ENCODE measurements around the gene BGN. TPM values are rescaled to one million over a fixed set of nuclear protein-coding genes. Genes with fewer than 3 reads are reported as not detected.

The BGN gene
- total RNA-seq, 1 donor from 2014 or later: not detected

DNA sequence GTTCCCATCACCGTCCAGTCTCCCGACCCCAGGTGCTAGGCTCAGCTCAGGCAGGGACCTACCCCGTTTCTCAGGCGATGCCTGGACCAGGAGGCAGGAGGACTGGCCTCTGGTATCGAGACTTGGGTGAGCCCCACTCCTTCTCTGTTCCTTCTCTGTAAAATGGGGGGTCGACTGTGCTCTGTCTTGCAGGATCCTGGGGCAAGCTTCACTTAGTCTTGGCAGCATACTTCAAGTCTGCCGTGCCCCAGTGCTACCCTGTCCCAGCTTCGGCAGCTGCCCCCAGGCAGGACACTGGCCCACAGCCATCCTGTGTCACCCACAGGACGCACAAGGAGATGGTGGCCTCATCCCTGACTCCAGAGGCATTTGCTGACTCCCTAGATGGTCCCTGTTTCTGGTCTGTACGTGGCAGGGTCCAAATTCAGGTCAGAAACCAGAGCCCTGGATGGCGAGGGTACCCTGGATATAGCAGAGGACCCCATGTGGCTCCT lies 17.4 kb upstream of the BGN start:
- H3K27me3 Mint-ChIP-seq (ENCODE audit: low read depth): no peaks in the 10 kb centered on the region
- H3K4me3 Mint-ChIP-seq (ENCODE audit: low read depth): no peak overlapping the region
- H3K36me3 Mint-ChIP-seq (ENCODE audit: low read depth): no peaks in the 10 kb centered on the region
- no peaks in the 10 kb centered on the region for H3K9me3 Mint-ChIP-seq
- H3K4me1 Mint-ChIP-seq (ENCODE audit: low read depth): no peaks in the 10 kb centered on the region
- H3K27ac Mint-ChIP-seq: no peak overlapping the region
- no peak for DNase-seq (ENCODE audit: low spot score)
- intact Hi-C loops (cut with micrococcal nuclease): no loop called here

- intact Hi-C loops (cut with micrococcal nuclease): no loop called here
- Mint-ChIP-seq H3K27ac (no peak overlapping the region), H3K27me3 (ENCODE audit: low read depth) (no peaks in the 10 kb centered on the region), H3K9me3 (no peaks in the 10 kb centered on the region), H3K4me3 (ENCODE audit: low read depth) (no peak overlapping the region), H3K4me1 (ENCODE audit: low read depth) (no peaks in the 10 kb centered on the region), H3K36me3 (ENCODE audit: low read depth) (no peaks in the 10 kb centered on the region)
- DNase-seq (ENCODE audit: low spot score): no peak
Measured at GRCh38 chrX:153477901-153478300, 16.9 kb upstream of the BGN start.

GRCh38 chrX:153478746-153479145 lies 16.0 kb upstream of the BGN start:
- Mint-ChIP-seq H3K9me3 (no peaks in the 10 kb centered on the region), H3K4me1 (ENCODE audit: low read depth) (no peaks in the 10 kb centered on the region), H3K27ac (no peak overlapping the region), H3K4me3 (ENCODE audit: low read depth) (no peak overlapping the region), H3K27me3 (ENCODE audit: low read depth) (no peaks in the 10 kb centered on the region), H3K36me3 (ENCODE audit: low read depth) (no peaks in the 10 kb centered on the region)
- no peak for DNase-seq (ENCODE audit: low spot score)
- intact Hi-C loops (cut with micrococcal nuclease): no loop called here

GRCh38 chrX:153481043-153481442 lies 13.7 kb upstream of the BGN start:
- Mint-ChIP-seq H3K27ac (no peak overlapping the region), H3K4me3 (ENCODE audit: low read depth) (no peak overlapping the region), H3K36me3 (ENCODE audit: low read depth) (no peaks in the 10 kb centered on the region), H3K9me3 (no peaks in the 10 kb centered on the region), H3K4me1 (ENCODE audit: low read depth) (no peaks in the 10 kb centered on the region), H3K27me3 (ENCODE audit: low read depth) (no peaks in the 10 kb centered on the region)
- intact Hi-C loops (cut with micrococcal nuclease): no loop called here
- DNase-seq (ENCODE audit: low spot score): no peak

- H3K4me3 Mint-ChIP-seq (ENCODE audit: low read depth): no peak overlapping the region
- H3K27ac Mint-ChIP-seq: no peak overlapping the region
- no peak for DNase-seq (ENCODE audit: low spot score)
- no peaks in the 10 kb centered on the region for H3K9me3 Mint-ChIP-seq
- H3K4me1 Mint-ChIP-seq (ENCODE audit: low read depth): no peaks in the 10 kb centered on the region
- H3K27me3 Mint-ChIP-seq (ENCODE audit: low read depth): no peaks in the 10 kb centered on the region
- no peaks in the 10 kb centered on the region for H3K36me3 Mint-ChIP-seq (ENCODE audit: low read depth)
- intact Hi-C loops (cut with micrococcal nuclease): no loop called here
Measured at GRCh38 chrX:153482376-153483015, 12.3 kb upstream of the BGN start.

- no peaks in the 10 kb centered on the region for H3K36me3 Mint-ChIP-seq (ENCODE audit: low read depth)
- no peaks in the 10 kb centered on the region for H3K4me1 Mint-ChIP-seq (ENCODE audit: low read depth)
- intact Hi-C loops (cut with micrococcal nuclease): no loop called here
- H3K4me3 Mint-ChIP-seq (ENCODE audit: low read depth): no peak overlapping the region
- no peaks in the 10 kb centered on the region for H3K27me3 Mint-ChIP-seq (ENCODE audit: low read depth)
- H3K9me3 Mint-ChIP-seq: no peaks in the 10 kb centered on the region
- no peak for DNase-seq (ENCODE audit: low spot score)
- H3K27ac Mint-ChIP-seq: no peak overlapping the region
Measured at GRCh38 chrX:153485396-153486080, 9.2 kb upstream of the BGN start.

DNA sequence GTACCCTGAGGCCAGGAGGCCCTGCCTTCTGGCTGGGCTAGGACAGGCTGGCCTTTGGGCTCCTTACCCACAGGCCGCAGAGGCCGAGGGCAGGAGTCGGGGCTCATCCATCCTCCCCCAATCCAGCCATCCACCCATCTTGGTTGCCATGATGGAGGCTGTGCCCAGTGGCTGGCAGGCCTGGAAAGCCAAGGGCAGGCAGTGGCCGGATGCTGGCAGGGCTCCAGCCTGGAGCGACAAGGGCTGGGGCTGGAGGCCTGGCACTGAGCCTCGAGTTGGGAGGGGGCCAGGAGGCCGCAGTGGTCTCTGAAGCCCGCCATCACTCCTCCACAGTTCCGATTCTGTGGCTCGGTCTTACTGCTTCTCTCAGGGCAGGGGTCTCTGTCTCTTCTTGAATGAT lies 8.6 kb upstream of the BGN start:
- H3K4me3 Mint-ChIP-seq (ENCODE audit: low read depth): no peak overlapping the region
- no peaks in the 10 kb centered on the region for H3K36me3 Mint-ChIP-seq (ENCODE audit: low read depth)
- no peaks in the 10 kb centered on the region for H3K9me3 Mint-ChIP-seq
- no peak overlapping the region for H3K27ac Mint-ChIP-seq
- no peaks in the 10 kb centered on the region for H3K27me3 Mint-ChIP-seq (ENCODE audit: low read depth)
- intact Hi-C loops (cut with micrococcal nuclease): no loop called here
- no peak for DNase-seq (ENCODE audit: low spot score)
- no peaks in the 10 kb centered on the region for H3K4me1 Mint-ChIP-seq (ENCODE audit: low read depth)

- H3K27ac Mint-ChIP-seq: no peak overlapping the region
- H3K9me3 Mint-ChIP-seq: no peaks in the 10 kb centered on the region
- H3K4me3 Mint-ChIP-seq (ENCODE audit: low read depth): no peak overlapping the region
- H3K36me3 Mint-ChIP-seq (ENCODE audit: low read depth): no peaks in the 10 kb centered on the region
- intact Hi-C loops (cut with micrococcal nuclease): no loop called here
- no peak for DNase-seq (ENCODE audit: low spot score)
- H3K4me1 Mint-ChIP-seq (ENCODE audit: low read depth): no peaks in the 10 kb centered on the region
- H3K27me3 Mint-ChIP-seq (ENCODE audit: low read depth): no peaks in the 10 kb centered on the region
Measured at GRCh38 chrX:153487590-153488071, 7.1 kb upstream of the BGN start.

DNA sequence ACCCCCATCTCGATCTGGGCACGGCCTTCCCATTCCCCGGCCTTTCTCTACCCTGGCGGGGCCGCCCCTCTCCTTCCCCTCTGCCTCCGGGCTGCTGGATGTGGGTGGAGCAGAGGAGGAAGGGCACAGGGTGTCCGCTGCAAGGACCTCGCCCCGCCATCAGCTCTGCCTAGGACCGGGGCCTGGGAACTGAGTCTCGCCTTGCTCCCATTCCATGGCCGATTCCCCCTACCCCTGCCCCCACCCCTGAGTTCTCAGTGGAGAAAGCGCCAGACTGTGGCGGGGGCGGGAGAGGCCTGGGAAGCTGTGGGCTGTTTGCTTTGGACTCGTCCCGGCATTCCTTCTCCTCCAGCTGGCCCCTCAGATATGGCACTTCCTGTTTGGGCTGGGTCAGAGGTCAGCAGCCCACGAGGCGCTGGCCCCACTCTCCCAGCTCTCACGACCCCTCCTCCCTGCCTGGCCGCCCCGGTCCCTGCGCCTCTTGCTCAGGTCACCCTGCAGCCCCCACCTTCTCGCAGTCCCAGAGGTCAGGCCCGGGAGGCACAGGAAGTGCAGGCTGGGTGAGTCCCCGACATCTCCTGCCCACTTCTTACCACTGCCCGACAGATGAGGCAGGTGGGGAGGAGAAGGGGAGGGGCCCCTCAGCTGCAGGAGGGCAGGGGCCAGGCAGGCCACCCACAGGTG lies 6.4 kb upstream of the BGN start:
- H3K4me1 Mint-ChIP-seq (ENCODE audit: low read depth): no peaks in the 10 kb centered on the region
- no peak overlapping the region for H3K27ac Mint-ChIP-seq
- DNase-seq (ENCODE audit: low spot score): no peak
- H3K4me3 Mint-ChIP-seq (ENCODE audit: low read depth): no peak overlapping the region
- H3K27me3 Mint-ChIP-seq (ENCODE audit: low read depth): no peaks in the 10 kb centered on the region
- H3K36me3 Mint-ChIP-seq (ENCODE audit: low read depth): no peaks in the 10 kb centered on the region
- intact Hi-C loops (cut with micrococcal nuclease): no loop called here
- H3K9me3 Mint-ChIP-seq: no peaks in the 10 kb centered on the region

- Mint-ChIP-seq H3K36me3 (ENCODE audit: low read depth) (no peaks in the 10 kb centered on the region), H3K27me3 (ENCODE audit: low read depth) (peaks cover 1% of the 10 kb centered on the region), H3K9me3 (no peaks in the 10 kb centered on the region), H3K27ac (no peak overlapping the region), H3K4me1 (ENCODE audit: low read depth) (no peaks in the 10 kb centered on the region), H3K4me3 (ENCODE audit: low read depth) (no peak overlapping the region)
- no peak for DNase-seq (ENCODE audit: low spot score)
- intact Hi-C loops (cut with micrococcal nuclease): no loop called here
Measured at GRCh38 chrX:153490217-153490930, 4.4 kb upstream of the BGN start.

DNA sequence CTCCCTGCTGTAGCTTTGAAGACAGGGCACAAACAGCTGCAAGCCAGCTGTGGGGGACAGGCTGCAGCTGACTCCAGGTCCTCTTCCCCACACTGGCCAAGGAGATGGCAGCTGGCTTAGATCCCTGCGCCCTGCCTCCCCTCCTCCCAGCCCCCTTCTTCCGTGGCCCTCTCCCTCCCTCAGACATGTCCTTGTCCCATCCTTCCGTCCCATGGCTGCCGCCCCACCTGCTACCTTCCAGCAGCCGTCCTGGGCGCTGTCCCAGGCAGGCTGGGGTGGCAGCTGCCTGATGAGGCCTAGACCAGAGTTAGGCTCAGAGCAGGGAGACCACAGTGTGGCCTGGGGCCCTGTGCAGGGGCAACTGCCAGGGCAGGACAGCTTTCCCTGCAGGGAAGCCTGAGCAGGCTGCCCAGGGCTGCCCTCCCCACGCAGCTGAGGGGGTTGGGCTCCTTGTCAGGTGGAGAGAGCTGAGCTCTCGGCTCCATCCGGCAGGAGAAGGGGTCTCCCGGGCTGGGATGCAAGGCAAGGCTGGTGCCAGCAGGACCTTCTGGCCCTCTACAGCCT lies 3.3 kb upstream of the BGN start:
- H3K27me3 Mint-ChIP-seq (ENCODE audit: low read depth): peaks cover 1% of the 10 kb centered on the region
- no peak overlapping the region for H3K27ac Mint-ChIP-seq
- no peak overlapping the region for H3K4me3 Mint-ChIP-seq (ENCODE audit: low read depth)

DNA sequence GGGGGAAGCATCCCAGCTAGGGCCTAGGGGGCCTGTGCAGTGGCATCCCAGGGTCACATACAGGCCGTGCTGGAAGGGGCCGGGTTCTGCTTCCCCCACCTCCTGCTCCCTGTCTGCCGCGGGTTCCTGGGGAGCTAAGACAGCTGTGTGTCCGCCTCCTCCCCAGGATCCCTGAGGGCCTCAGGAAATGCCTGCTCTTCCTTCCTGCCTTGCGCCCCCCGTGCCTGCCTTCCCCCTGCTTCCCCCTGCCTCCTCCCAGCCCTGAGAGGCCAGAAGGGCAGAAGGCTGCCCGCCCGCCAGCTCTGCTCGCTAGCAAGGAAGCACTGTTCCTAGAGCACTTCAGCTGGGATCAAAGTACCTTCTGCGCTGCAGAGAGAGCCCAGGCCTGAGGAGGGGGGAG lies 2.9 kb upstream of the BGN start:
- Mint-ChIP-seq H3K36me3 (ENCODE audit: low read depth) (no peaks in the 10 kb centered on the region), H3K4me1 (ENCODE audit: low read depth) (no peaks in the 10 kb centered on the region), H3K27me3 (ENCODE audit: low read depth) (peaks cover 1% of the 10 kb centered on the region), H3K27ac (no peak overlapping the region), H3K4me3 (ENCODE audit: low read depth) (no peak overlapping the region), H3K9me3 (no peaks in the 10 kb centered on the region)
- intact Hi-C loops (cut with micrococcal nuclease): no loop called here
- no peak for DNase-seq (ENCODE audit: low spot score)

More for the DNA sequence above, 3.3 kb upstream of the BGN start:
- no peak for DNase-seq (ENCODE audit: low spot score)
- Mint-ChIP-seq H3K9me3 (no peaks in the 10 kb centered on the region), H3K36me3 (ENCODE audit: low read depth) (no peaks in the 10 kb centered on the region), H3K4me1 (ENCODE audit: low read depth) (no peaks in the 10 kb centered on the region)
- intact Hi-C loops (cut with micrococcal nuclease): no loop called here

Data from activated T-helper 2 cell treated with anti-CD3 and anti-CD28 coated beads, Interferon-gamma antibody, Interleukin-2, Interleukin-4, amounts not matched to agents 10 μg/mL and 5 μg/mL and 100 μg/mL, durations not matched to agents 14 hours and 24 hours and 36 hours (primary cell).